LNCaP clone FGC (cell line): Measurements from ENCODE around the gene SLC6A18.

Experiments used
- DNase-seq: peaks from one replicate; pipeline ENCODE4 v3.0.0-alpha.2; 2011; ENCODE audit warnings: low read depth
- H3K4me3 ChIP-seq: 2 replicates; pipeline ENCODE4 v1.5.1; 2011; ENCODE audit warnings: mild to moderate bottlenecking, low read depth, low read length, control low read depth
- CTCF ChIP-seq: IDR thresholded peaks from 2 replicates; pipeline ENCODE4 v1.5.1; 2012; ENCODE audit warnings: mild to moderate bottlenecking; ENCODE audit not compliant: control insufficient read depth, insufficient read depth; ENCODE audit errors: extremely low read depth

The SLC6A18 gene

GRCh38 chr5:1225081-1225480, at the start of gene SLC6A18:
SLC6A18 (plus strand) TSS chr5:1225381; CDS start chr5:1225478, 97 bp downstream.
- no peak for DNase-seq
- no peak within 1 kb of the TSS for H3K4me3 ChIP-seq
- TF ChIP-seq CTCF = no peak

DNA sequence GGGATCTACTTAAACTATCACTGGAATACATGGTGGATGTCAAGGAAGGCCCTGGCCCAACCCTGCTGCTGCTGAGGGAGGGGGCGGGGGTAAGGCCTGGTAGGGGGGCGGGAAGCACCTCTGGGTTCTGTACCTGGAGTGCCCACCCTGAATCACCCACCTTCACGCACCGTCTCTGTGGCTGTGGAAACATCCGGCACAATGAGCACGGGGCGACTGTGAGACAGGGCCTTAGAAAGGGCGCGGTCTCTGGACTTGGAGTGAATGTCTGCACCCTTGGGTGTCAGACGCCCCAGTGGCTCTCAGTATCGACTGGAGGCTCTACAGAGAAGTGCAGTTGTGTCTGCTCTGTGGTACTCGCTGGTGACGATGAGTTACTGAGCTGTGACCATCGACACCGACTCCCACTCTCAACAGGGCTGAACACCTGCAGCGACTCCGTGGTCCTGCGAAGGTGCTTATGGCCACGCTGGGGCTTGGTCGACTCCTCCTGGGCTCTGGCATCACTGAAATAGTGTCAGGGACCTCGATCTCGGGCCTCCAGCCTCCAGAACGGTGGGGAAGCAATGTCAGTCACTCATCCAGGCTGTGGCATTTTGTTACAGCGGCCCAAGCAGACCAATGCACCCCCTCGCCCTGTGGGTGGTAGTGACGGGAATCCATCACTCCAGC, 49.2 kb upstream of the SLC6A18 start:
- TF ChIP-seq CTCF = no peak
- no peak overlapping the region for H3K4me3 ChIP-seq
- DNase-seq = no peak

- H3K4me3 ChIP-seq = no peak overlapping the region
- no peak for DNase-seq
- TF ChIP-seq CTCF = no peak
Measured at GRCh38 chr5:1176473-1177391, 48.4 kb upstream of the SLC6A18 start.

- H3K4me3 ChIP-seq = no peak overlapping the region
- TF ChIP-seq CTCF = no peak
- no peak for DNase-seq
Measured at GRCh38 chr5:1177826-1178528, 47.2 kb upstream of the SLC6A18 start.

DNA sequence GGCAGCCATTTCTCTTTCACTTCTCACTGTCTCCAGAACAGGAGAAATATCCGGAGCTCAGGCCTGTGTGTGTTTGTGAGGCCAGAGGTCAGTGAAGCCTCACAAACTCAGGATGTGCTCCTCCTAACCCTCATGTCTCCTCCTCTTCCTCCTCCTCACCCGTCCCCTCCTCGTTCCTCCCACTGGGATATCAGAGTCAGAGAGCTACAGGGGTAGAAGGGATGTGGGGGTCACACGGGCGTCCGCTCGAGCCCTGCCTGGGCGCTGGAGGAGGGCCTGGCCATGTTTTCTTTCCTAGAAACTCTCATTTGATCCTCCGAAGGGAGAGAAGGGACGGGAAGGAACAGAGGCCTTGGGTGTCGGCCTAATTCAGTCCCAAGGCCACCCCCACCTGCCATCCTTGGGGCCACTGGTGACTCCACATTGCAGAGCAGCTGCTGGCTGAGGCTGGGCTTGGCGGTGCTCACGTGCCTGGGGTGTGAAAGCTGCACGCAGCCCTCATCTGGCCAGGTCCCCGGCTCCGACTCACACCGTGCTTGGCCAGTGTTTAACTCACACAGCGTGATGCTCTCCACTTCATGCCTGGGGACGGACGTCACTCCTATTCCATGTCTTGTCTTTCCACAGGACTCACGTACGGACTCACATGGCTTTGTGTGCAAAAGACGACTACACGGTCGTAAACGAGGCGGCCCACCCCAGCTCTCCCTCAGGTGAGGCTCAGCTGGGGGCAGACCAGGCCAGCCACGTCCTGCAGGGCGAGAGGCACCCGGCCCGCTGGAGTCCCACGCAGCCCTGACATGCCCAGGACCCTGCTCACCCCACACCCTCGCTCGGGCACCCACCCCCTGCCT, 46.4 kb upstream of the SLC6A18 start:
- DNase-seq = no peak
- H3K4me3 ChIP-seq = no peak overlapping the region
- TF ChIP-seq CTCF = no peak

GRCh38 chr5:1179383-1179715, 45.8 kb upstream of the SLC6A18 start:
- DNase-seq = no peak
- TF ChIP-seq CTCF = no peak

More at GRCh38 chr5:1179383-1179715, 45.8 kb upstream of the SLC6A18 start:
- H3K4me3 ChIP-seq = no peak overlapping the region
